ENCODE data around the gene ZDHHC7.
A peak's percentile ranks its signal among the peaks of the same experiment; 100 is the strongest.
"Not testable (repeated sequence)": the region's sequence is repeated elsewhere in the genome, so short reads cannot be mapped to it uniquely, and the experiment has no call there.

ZDHHC7 gene

GRCh38 chr16:85045077-85045476 is 33.7 kb upstream of the ZDHHC7 start:
- no peak for DNase-seq (ENCODE audit: low read depth in 1 of 2, low spot score in 1 of 2)

- no peak for DNase-seq (ENCODE audit: low read depth in 1 of 2, low spot score in 1 of 2)
Measured at GRCh38 chr16:85042606-85043005, 31.3 kb upstream of the ZDHHC7 start.

DNA sequence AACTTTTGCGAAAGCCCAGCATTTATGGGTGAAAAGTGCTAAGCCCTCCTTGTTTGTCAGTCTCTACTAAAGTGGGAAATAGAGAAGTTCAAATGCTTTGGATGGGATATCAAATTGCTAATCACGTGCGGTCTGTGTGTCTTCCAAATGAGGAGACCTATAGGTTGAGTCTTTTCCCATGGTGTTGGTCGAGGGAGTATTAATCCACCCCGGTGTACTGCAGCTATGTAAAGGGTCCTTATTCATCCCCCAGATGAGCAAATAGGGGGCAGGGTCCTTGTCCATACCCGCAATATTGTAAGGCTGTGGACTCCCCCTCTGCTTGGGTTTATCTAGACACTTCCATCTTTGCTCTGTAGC is 30.8 kb upstream of the ZDHHC7 start:
- DNase-seq (ENCODE audit: low read depth in 1 of 2, low spot score in 1 of 2), result no peak

DNA sequence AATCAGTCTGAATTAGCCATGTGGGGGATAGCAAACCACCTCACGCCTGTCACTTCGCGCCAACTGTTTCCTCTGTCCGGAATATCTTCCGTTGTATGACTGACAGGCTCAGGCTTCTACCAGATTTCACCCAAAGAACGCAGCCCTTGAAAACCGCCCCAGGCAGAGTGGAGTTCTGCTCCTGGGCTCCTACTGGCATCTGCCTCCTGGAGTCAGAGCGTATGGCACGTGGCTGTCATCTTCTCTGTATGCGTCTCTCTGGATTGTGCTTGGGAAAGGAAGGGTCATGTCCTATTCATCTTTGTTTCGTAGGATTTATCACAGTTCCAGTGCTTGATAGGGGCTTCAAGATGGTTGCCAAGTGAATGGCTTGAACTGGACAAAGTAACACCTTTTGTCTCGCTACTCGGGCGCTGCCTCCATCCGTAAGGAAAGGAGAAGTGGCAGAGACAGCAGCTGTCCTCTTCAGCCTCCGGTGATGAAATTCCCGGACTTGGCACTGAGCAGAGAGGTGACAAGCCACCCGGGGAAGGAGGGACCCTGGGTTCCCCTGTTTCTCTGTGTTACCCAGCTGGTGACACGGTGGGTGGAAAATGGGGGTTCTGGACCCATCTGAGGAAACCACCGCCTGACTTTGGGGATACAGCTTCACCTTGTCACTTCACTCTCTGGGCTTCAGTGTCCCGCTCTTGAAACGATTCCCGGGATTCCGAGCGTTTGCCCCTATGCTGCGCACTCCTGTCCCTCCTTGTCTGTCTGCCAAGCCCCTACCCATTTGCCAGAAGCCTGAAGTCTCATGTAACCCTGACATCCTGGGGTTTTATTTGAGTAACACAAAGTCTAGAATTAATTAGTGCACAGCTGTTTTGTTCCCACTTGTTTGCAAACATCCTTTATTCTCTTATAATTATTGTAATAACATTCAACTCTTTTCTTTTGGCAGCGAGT is 30.2 kb upstream of the ZDHHC7 start:
- DNase-seq (ENCODE audit: low read depth in 1 of 2, low spot score in 1 of 2), result no peak

DNA sequence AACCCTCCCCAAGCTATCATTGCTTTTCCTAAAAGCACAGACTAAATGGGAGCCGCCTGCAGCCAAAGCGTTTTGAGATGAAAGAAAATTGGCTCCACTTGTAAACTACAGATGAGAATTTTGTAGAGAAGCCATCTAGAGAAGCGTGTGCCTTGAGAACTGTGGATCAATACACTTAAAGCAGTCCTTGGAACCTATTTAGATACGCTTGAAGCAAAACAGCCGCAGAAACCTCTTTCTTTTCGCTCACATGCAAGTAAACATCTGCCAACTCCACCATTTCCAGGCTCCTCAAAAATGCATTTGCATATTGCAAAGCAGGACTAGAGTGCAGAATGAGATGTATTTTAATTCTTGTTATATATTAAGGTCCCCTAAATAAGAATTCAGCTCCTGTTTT is 29.4 kb upstream of the ZDHHC7 start:
- no peak for DNase-seq (ENCODE audit: low read depth in 1 of 2, low spot score in 1 of 2)

GRCh38 chr16:85037721-85038120 is 26.4 kb upstream of the ZDHHC7 start:
- DNase-seq (ENCODE audit: low read depth in 1 of 2, low spot score in 1 of 2), result no peak

- DNase-seq (ENCODE audit: low read depth in 1 of 2, low spot score in 1 of 2), result no peak
Measured at GRCh38 chr16:85037050-85037410, 25.7 kb upstream of the ZDHHC7 start.

DNA sequence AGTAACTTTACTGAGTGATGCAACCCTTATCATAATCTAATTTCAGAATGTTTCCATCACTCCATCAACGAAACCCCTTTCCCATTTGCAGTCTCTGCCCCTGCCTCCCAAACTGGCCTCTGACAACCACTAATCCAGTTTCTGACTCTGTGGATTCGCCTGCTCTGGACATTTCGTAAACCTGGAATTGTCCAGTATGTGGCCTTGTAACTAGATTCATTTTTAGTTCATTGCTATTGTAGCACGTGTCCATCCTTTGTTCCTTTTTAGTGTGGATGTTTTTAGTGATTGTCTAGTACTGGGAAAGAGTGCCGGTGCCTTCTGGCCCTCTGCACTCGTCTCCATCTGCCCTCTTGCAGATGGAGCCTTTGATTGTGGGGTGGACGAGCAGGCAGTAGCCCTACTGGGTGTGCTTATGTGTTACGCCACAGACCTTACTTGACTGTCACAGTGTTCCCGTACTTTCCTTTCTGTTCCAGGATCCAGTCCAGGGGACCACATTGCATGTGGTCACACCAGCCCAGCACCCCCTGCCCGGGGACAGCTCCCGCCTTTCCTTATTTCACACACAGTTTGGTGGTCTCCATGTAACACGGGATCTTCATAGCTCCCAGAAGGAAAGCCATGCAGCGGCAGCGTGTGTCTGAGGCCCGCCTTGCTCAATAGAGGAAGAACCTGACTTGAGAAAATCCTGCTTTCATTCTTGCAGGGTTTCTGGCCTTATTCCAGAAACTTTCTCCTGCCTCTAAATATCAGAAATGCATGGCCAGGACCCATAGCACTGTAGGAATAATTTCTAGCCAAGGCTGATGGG is 25.1 kb upstream of the ZDHHC7 start:
- DNase-seq (ENCODE audit: low read depth in 1 of 2, low spot score in 1 of 2), result no peak

DNA sequence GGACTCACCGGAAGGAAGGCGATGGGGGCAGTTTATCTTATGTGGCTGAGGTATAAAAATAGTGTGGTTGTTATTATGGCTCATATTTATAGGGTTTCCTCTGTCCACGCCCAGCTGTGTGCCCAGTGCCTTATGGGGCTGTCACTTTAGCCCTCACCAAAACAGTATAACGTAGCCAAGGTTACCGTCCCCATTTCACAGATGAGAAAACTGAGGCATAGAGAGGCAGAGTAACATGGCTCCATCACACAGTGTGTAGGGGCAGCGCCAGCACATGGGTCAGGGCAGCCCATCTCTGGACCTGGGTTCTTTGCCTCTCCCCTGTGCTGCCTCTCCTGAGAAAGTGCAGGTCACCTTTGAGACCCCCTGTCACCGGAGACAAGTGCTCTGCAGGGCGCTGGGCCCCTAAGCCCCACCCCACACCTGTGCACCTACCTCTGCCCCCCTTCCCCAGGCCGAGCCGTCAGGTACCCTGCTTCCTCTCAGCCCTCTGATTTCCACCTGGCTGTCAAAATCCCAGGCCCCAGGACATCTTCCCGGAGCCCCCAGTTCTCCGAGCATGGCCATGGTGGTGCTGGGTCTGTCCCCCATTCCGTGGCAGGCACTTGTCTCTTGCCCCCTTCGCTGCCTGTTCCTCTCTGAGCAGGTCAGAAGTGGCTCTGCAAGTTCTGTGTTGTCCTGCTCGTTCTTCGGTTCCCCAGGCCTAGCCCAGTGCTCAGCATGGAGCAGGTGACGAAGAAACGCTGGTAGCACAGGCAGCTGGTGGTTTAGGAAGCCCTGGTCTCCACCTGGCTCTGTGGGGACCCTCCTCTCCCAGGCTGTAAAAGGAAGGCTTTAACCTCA is 23.5 kb upstream of the ZDHHC7 start:
- DNase-seq (ENCODE audit: low read depth in 1 of 2, low spot score in 1 of 2), result no peak

DNA sequence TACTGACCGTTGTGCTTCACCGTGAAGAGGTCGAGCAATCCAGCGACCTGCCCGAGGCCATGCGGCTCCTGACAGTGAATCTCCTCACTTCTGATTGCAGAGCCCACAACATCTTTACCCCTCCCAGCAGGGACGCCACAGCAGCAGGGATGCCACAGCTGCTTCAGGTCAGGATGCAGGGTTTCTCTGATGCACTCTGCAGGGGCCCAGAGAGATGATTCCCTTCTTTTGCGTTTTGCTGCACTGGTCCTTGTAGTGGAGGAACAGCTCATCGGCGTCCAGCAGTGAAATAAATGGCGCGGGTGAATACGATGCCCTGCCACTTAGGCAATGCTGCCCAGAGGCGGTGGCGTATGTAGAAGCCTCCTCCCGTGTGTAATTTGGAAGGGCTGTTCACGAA is 21.8 kb upstream of the ZDHHC7 start:
- DNase-seq (ENCODE audit: low read depth in 1 of 2, low spot score in 1 of 2), result no peak

- not testable (repeated sequence) for DNase-seq (ENCODE audit: low read depth in 1 of 2, low spot score in 1 of 2)
Measured at GRCh38 chr16:85032187-85032586, 20.9 kb upstream of the ZDHHC7 start.

DNA sequence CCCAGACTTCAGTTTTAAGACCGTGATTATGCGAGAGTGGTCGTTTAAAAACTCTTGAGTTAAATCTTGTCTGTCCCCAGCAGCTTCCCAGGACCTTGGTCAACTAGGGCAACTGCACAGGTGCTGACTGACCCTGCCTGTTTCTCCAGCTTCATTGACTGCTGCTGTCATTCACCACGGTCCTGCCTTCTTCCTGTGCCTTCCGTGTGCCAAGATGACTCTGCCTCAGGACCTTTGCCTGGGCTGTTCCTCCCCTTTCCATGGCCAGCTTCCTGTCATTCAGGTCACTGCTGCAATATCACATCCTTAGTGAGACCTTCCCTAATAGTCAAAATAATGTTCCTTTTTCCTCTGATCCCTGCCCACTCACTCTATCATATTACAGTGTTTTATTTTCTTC is 20.1 kb upstream of the ZDHHC7 start:
- DNase-seq (ENCODE audit: low read depth in 1 of 2, low spot score in 1 of 2), result no peak

DNA sequence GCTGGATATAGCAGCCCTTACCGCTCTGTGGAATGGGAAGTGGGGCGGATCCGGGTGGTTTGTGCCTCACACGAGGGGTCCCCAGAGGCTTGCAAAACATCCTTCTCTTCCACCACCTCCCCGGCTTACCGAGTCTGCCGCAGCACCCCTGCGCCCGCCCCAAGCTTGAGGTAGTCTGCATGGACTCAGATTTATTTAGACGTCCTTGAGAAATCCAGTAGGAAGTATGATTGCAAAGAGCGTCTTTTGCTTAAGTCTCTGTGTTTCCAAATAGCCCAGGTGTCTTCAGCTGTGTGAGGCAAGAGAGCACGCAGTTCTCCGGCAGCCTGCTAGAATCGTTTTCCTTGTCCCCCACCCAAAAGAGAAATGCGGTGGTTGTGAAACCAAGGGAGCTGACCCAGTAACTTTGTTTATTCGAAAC is 18.7 kb upstream of the ZDHHC7 start:
- DNase-seq (ENCODE audit: low read depth in 1 of 2, low spot score in 1 of 2), result no peak

- DNase-seq (ENCODE audit: low read depth in 1 of 2, low spot score in 1 of 2), result peak in 1 of 2 donors; percentile 44
Measured at GRCh38 chr16:85029408-85029784, 18.1 kb upstream of the ZDHHC7 start.

- peak; percentile 47 to 67 for DNase-seq (ENCODE audit: low read depth in 1 of 2, low spot score in 1 of 2)
Measured at GRCh38 chr16:85028685-85029407, 17.5 kb upstream of the ZDHHC7 start.

DNA sequence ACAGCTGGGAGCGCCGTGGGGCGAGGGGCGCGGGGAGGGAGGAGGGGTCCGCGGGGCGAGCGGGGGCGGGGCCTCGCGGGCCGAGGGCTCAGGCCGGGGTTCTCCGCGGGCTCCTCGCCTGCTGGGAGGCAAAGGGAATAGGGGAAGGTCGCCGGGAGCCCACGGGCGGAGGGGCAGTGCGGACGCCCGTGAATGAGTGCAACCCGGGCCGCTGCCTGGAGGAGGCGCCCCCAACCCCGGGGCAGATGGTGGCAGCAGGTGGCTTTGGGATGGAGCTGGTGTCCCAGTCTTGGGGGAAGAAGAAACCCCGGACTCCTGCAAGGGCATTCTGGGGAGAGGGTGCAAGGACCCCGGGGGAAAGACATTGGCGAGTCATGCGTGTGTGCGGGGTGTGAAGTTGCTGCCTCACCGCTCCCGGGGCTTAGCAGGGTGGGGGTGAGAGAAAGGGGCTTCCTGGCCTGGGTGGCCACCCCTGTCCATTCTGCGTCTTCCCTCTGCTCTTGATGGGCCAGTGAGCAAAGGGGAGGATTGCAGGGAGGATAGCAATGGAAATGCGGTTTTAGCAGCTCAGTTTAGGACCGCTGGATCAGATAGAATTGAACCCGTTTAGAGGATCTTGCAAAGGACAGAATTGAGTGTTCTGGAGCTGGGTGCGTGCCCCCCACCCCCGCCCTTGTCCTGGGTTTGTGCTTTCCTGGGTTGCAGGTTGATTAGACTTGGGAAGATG is 16.8 kb upstream of the ZDHHC7 start:
- DNase-seq (ENCODE audit: low read depth in 1 of 2, low spot score in 1 of 2), result no peak

- DNase-seq (ENCODE audit: low read depth in 1 of 2, low spot score in 1 of 2), result peak; percentile 87 to 96
Measured at GRCh38 chr16:85027349-85027957, 16.1 kb upstream of the ZDHHC7 start, which contains the start of gene KIAA0513. Gene KIAA0513 (plus strand): TSS chr16:85027795. CDS start chr16:85067072, 39,277 bp downstream.

DNA sequence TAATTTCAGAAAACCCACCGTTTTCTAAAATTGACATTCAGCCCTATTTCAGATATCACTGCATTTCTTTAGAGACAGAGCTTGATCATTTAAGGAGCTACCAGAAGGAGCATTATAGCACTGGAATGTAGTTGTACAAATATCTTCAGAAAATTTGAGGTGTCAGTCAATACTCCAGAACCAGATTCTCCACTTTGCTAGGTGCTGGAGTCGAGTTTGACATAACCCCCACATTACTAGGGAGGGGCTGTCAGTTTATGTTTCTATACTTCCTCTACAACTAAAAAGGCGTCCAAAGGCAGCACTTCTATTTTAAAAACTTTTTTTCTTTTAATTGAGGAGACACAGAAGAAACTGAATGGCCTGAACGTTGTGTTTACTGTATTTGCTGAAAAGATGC is 15.4 kb upstream of the ZDHHC7 start:
- DNase-seq (ENCODE audit: low read depth in 1 of 2, low spot score in 1 of 2), result no peak

Data from activated T-helper 1 cell treated with anti-CD3 and anti-CD28 coated beads, Interleukin-2, amount 50 U/mL, for 16 hours (primary cell).